GM10248 (cell line): ENCODE data around the gene LUC7L2.
"Not testable (repeated sequence)": the region's sequence is repeated elsewhere in the genome, so short reads cannot be mapped to it uniquely, and the experiment has no call there.

ENCODE experiments used
- CTCF ChIA-PET: fragments of 300-600 bp; sonication (Branson Sonifier 250); formaldehyde crosslinking; extraction: SDS; loops from one replicate; lab custom pipeline; 2021; ENCODE audit warnings: antibody characterized with exemption; lab: Yijun Ruan, JAX
- POLR2A ChIA-PET: fragments of 350-650 bp; sonication (Branson Sonifier 250); formaldehyde crosslinking; extraction: SDS; loops from one replicate; lab custom pipeline; 2020; ENCODE audit warnings: antibody characterized with exemption; lab: Yijun Ruan, JAX
- DNase-seq: peaks from one replicate; pipeline ENCODE4 v3.0.0; 2012; ENCODE audit errors: extremely low spot score
- CTCF ChIP-seq: IDR thresholded peaks from 2 replicates; pipeline ENCODE4 v1.5.1; 2012; ENCODE audit warnings: mild to moderate bottlenecking, low read depth; ENCODE audit errors: extremely low read depth, missing control alignments, control extremely low read depth

LUC7L2 gene

GRCh38 chr7:139423091-139423490 is 63.4 kb downstream of the LUC7L2 start:
- CTCF ChIA-PET: interaction anchor here (6.2 kb wide), 1 partner anchor 11 kb away, joined by 63 read pairs; no protein-coding TSS in a partner anchor
- no peak for TF ChIP-seq CTCF
- POLR2A ChIA-PET: no interaction called here
- no peak for DNase-seq

GRCh38 chr7:139424004-139424403 is 64.3 kb downstream of the LUC7L2 start:
- no peak for TF ChIP-seq CTCF
- no peak for DNase-seq
- ChIA-PET CTCF (interaction anchor here (6.2 kb wide), 1 partner anchor 11 kb away, joined by 63 read pairs; no protein-coding TSS in a partner anchor), POLR2A (interaction anchor here (0.7 kb wide), 1 partner anchor 139 kb away, joined by 7 read pairs; no protein-coding TSS in a partner anchor)

- POLR2A ChIA-PET, DNase-seq: not testable (repeated sequence)
Observed at GRCh38 chr7:139425701-139426100, 66.0 kb downstream of the LUC7L2 start.

GRCh38 chr7:139426258-139427028 is 66.7 kb downstream of the LUC7L2 start:
- DNase-seq: no peak
- ChIA-PET POLR2A (interaction anchor here (0.6 to 0.7 kb wide), 2 partner anchors 36 to 163 kb away, joined by 3 to 6 read pairs; no protein-coding TSS in a partner anchor), CTCF (interaction anchor here (1.3 to 6.2 kb wide), 3 partner anchors 8 to 23 kb away, joined by 3 to 63 read pairs (median 3); no protein-coding TSS in a partner anchor)
- TF ChIP-seq CTCF: no peak

More at GRCh38 chr7:139425701-139426100, 66.0 kb downstream of the LUC7L2 start:
- CTCF ChIA-PET: interaction anchor here (1.1 to 6.2 kb wide), 4 partner anchors 7 to 47 kb away, joined by 3 to 63 read pairs (median 4); no protein-coding TSS in a partner anchor

GRCh38 chr7:139427029-139427420 is 67.3 kb downstream of the LUC7L2 start:
- ChIA-PET CTCF (interaction anchor here (1.3 to 1.4 kb wide), 2 partner anchors 9 to 22 kb away, joined by 3 read pairs; no protein-coding TSS in a partner anchor), POLR2A (interaction anchor here (0.6 kb wide), 1 partner anchor 36 kb away, joined by 3 read pairs; no protein-coding TSS in a partner anchor)
- DNase-seq: no peak
- no peak for TF ChIP-seq CTCF

- TF ChIP-seq CTCF: no peak
Observed at GRCh38 chr7:139427788-139428187, 68.1 kb downstream of the LUC7L2 start.

GRCh38 chr7:139429735-139430134 is 70.0 kb downstream of the LUC7L2 start:
- DNase-seq, POLR2A ChIA-PET: not testable (repeated sequence)
- CTCF ChIA-PET: interaction anchor here (1.5 kb wide), 1 partner anchor 11 kb away, joined by 3 read pairs; no protein-coding TSS in a partner anchor

More at GRCh38 chr7:139427788-139428187, 68.1 kb downstream of the LUC7L2 start:
- POLR2A ChIA-PET: no interaction called here
- DNase-seq: no peak
- CTCF ChIA-PET: interaction anchor here (1.3 to 1.4 kb wide), 2 partner anchors 11 to 21 kb away, joined by 3 to 4 read pairs; no protein-coding TSS in a partner anchor
